Measurements from ENCODE around the gene NLGN1.

- TF ChIP-seq CTCF (IDR thresholded peaks at IDR 0.05), result no peak
- TF ChIP-seq POLR2A (IDR thresholded peaks at IDR 0.05), result no peak
- TF ChIP-seq POLR2AphosphoS5 (IDR thresholded peaks at IDR 0.05), result no peak
Observed at GRCh38 chr3:174193604-174194003, 796.1 kb downstream of the NLGN1 start.
